CD4-positive, alpha-beta T cell (primary cell): Measurements from ENCODE around the gene CDK2AP2. TPM values are rescaled to one million over a fixed set of nuclear protein-coding genes. Genes with fewer than 3 reads are reported as not detected.

ENCODE experiments used
- ATAC-seq: fragments of 200-7000 bp; cut with Tn5 transposase; one replicate; pipeline ENCODE4 v1.10.0; 2022; ENCODE audit warnings: mild to moderate bottlenecking; ENCODE audit not compliant: poor library complexity
- CTCF ChIA-PET: fragments of 350-600 bp; sonication (Branson Sonifier 250); formaldehyde crosslinking; loops from one replicate; lab custom pipeline; 2021; ENCODE audit warnings: antibody characterized with exemption, inconsistent platforms; lab: Charles Lee
- POLR2A ChIA-PET: fragments of 350-600 bp; sonication (Branson Sonifier 250); formaldehyde crosslinking; loops from one replicate; lab custom pipeline; 2021; ENCODE audit warnings: antibody characterized with exemption, inconsistent platforms; lab: Charles Lee
- DNase-seq, 14 experiments: peaks; one replicate each; pipeline ENCODE4 v3.0.0-alpha.2; 2013 to 2020; ENCODE audit warnings: mixed read lengths in 2 of 14
- H3K27ac ChIP-seq, 2 donors: one replicate each; pipeline versions ENCODE4 v1.5.1 to v1.7.0; 2013; ENCODE audit warnings: low read length in 2 of 2, low read depth in 1 of 2, mild to moderate bottlenecking in 1 of 2
- H3K27me3 ChIP-seq, 2 experiments: 1 replicate in 1 of 2; 2 replicates in 1 of 2; pipeline versions ENCODE4 v1.6.1 to v1.7.0; 2013; ENCODE audit warnings: low read length in 2 of 2, control low read depth in 1 of 2, mild to moderate bottlenecking in 1 of 2, moderate library complexity in 1 of 2; ENCODE audit not compliant: insufficient read depth in 2 of 2, control insufficient read depth in 1 of 2
- H3K36me3 ChIP-seq: one replicate; pipeline ENCODE4 v1.6.1; 2013; ENCODE audit warnings: low read length, control low read depth; ENCODE audit not compliant: insufficient read depth
- H3K4me1 ChIP-seq: one replicate; pipeline ENCODE4 v1.6.1; 2013; ENCODE audit warnings: low read length, control low read depth; ENCODE audit not compliant: insufficient read depth
- H3K4me3 ChIP-seq: one replicate; pipeline ENCODE4 v1.5.1; 2013; ENCODE audit warnings: mild to moderate bottlenecking, low read length, moderate library complexity
- H3K9me3 ChIP-seq, 2 experiments: 1 replicate in 1 of 2; 2 replicates in 1 of 2; pipeline versions ENCODE4 v1.6.1 to v1.7.0; 2013; ENCODE audit warnings: low read length in 2 of 2, mild to moderate bottlenecking in 2 of 2, control low read depth in 1 of 2, moderate library complexity in 1 of 2; ENCODE audit not compliant: control insufficient read depth in 1 of 2, insufficient read depth in 1 of 2
- H3K27ac Mint-ChIP-seq: one replicate; pipeline ENCODE4 v1.8.0; 2020; ENCODE audit warnings: mixed read lengths
- H3K27me3 Mint-ChIP-seq: one replicate; pipeline ENCODE4 v1.8.0; 2021; ENCODE audit warnings: mixed read lengths
- H3K36me3 Mint-ChIP-seq: one replicate; pipeline ENCODE4 v1.8.0; 2021; ENCODE audit warnings: low read depth, mixed read lengths
- H3K4me1 Mint-ChIP-seq: one replicate; pipeline ENCODE4 v1.8.0; 2021; ENCODE audit warnings: low read depth, mixed read lengths
- H3K4me3 Mint-ChIP-seq: one replicate; pipeline ENCODE4 v1.8.0; 2020; ENCODE audit warnings: mild to moderate bottlenecking, mixed read lengths
- H3K9me3 Mint-ChIP-seq: one replicate; pipeline ENCODE4 v1.8.0; 2020; ENCODE audit warnings: mixed read lengths
- intact Hi-C, 2 experiments: fragments of 100-400 bp; cut with DNase I in 1 of 2; cut with micrococcal nuclease in 1 of 2; formaldehyde crosslinking; loops; one replicate each; pipeline versions ENCODE4 v1.15.1 to v1.9.0; 2023 to 2025; cut with DNase I, micrococcal nuclease
- total RNA-seq, 174 experiments: library from RNA in 2 of 174; stranded (reverse) in 2 of 174; gene quantifications; one replicate each; pipeline ENCODE4 v1.2.3 and lab custom pipeline; 2021 to 2026
- TF ChIP-seq, protein P1 (sequence below): fragments of 200-600 bp; IDR thresholded peaks from one replicate; pipeline ENCODE4 v1.8.0; 2022; ENCODE audit warnings: antibody characterized with exemption, mild to moderate bottlenecking

Gene CDK2AP2
- total RNA-seq, 2 experiments from 2014 or later: 19.5 to 22.0 TPM

DNA sequence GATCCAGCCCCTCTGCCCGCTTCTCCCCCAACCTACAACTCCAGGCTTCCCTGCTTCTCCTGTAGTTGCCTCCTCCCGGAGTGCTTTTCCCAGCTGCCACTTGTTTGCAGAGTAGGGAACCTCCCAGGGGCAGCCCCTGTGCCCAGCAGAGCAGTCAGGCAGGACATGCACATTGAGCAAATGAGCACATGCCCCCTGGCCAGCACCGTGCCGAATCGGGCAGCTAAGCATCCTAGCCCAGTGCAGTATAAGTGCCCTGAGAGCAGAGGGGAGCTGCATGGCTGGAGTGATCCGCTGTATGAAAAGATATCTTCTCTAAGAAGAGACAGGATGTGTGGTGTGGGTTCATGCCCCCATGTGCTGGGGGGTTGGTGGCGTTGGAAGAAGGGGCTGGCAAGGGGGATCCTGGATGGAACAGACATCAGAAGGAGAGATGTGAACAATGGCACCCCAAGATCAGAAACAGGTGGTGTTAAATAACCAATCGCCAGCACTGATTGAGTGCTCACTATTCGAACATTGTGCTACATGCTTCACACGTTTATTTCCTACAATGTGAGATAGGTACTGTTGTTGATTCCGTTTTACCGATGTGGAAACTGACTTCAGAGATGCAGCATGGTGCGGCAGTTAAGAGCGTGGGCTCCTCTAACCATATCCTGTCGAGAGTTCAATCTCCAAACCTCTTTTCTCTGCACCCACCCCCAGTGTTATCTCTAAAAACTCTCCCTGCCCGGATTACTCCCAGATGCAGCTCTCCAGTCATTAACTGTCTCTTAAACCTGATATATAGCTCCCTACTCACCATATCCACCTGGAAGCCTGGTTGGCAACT is 23.9 kb downstream of the CDK2AP2 start:
- H3K4me3 Mint-ChIP-seq: peak overlapping the region; percentile 91

DNA sequence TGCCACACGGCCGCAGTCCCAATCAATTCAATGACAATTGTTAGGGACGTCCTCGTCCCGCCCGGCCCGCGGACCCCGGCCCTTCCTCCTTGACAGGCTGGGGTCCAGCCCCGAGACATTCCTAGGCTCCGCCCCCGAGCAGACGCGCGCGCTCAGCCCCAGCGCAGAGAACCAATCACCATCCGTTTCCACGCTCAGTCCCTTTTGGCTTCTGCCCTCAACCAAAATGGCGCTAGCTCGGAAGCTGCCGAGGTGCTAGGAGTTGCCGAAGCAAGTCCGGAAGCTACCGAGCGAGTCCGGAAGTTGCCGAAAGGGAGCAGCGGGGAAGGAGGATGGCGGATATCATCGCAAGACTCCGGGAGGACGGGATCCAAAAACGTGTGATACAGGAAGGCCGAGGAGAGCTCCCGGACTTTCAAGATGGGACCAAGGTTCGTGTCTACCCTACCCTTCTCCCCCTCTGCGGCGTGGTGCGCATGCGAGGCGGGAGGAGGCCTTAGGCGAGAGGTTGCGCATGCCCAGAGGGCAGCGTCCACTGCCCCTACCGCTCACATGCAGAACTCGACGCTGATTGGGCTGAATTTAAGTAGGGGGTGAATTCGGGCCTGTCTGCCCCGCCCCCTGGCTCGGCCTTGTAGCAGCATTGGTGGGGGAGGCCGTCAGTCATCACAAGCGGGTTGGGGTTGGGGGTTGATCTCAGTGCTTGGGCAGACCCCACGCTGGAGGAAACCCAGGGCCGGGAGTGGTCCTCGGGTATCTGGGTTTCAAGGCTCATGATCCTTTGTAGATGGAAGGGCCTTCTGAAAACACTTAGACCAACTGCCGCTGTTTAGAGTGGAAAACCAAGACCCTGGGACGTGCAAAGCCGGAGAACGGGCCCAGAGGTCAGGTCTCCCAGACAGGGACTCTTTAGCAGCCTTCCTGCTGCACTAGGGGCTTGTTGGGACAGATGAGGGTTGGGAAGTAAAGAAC is 24.8 kb downstream of the CDK2AP2 start, which contains the start of gene AIP:
Gene AIP (plus strand): TSS at position 200 of the 972 bp plus-strand sequence. CDS start 133 bp downstream, at position 333.
- ChIA-PET POLR2A (interaction anchor here (0.6 to 5.5 kb wide), 32 partner anchors 8 to 243 kb away, joined by 3 to 110 read pairs (median 6); partner anchors contain the start of genes ANKRD13D, CLCF1, PITPNM1 and POLD4), CTCF (interaction anchor here (0.7 to 1.9 kb wide), 5 partner anchors 15 to 94 kb away, joined by 3 to 8 read pairs (median 5); partner anchors contain the start of genes PPP1CA and TMEM134)
- Mint-ChIP-seq H3K4me3 (peak within 1 kb of the TSS; percentile 91), H3K27ac (peak within 1 kb of the TSS; percentile 95), H3K4me1 (peaks cover 56% of the 10 kb centered on the region), H3K9me3 (no peaks in the 10 kb centered on the region), H3K27me3 (no peaks in the 10 kb centered on the region), H3K36me3 (peaks cover 43% of the 10 kb centered on the region)
- DNase-seq: peak; percentile 94 to 99 (median 97)
- intact Hi-C loops: loop anchor here (1.0 to 10.0 kb wide), 5 partner anchors 14 to 198 kb away; partner anchors contain the start of genes ANKRD13D (in 1 of the 2), CARNS1 (in 1 of the 2) and TMEM134 (in 1 of the 2)
- Histone ChIP-seq H3K4me3 (peak within 1 kb of the TSS; percentile 80), H3K36me3 (peaks cover 16% of the 10 kb centered on the region), H3K4me1 (peaks cover 63% of the 10 kb centered on the region), H3K27me3 (no peaks in the 10 kb centered on the region), H3K27ac (peak within 1 kb of the TSS; percentile 90), H3K9me3 (no peaks in the 10 kb centered on the region)
- TF ChIP-seq, protein P1, sequence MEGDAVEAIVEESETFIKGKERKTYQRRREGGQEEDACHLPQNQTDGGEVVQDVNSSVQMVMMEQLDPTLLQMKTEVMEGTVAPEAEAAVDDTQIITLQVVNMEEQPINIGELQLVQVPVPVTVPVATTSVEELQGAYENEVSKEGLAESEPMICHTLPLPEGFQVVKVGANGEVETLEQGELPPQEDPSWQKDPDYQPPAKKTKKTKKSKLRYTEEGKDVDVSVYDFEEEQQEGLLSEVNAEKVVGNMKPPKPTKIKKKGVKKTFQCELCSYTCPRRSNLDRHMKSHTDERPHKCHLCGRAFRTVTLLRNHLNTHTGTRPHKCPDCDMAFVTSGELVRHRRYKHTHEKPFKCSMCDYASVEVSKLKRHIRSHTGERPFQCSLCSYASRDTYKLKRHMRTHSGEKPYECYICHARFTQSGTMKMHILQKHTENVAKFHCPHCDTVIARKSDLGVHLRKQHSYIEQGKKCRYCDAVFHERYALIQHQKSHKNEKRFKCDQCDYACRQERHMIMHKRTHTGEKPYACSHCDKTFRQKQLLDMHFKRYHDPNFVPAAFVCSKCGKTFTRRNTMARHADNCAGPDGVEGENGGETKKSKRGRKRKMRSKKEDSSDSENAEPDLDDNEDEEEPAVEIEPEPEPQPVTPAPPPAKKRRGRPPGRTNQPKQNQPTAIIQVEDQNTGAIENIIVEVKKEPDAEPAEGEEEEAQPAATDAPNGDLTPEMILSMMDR: peak; percentile 37
- peak; percentile 77 for ATAC-seq

More for the DNA sequence above, 23.9 kb downstream of the CDK2AP2 start:
- peak in 8 of 14 experiments; percentile 34 to 90 (median 57) for DNase-seq
- CTCF ChIA-PET: interaction anchor here (0.9 to 1.9 kb wide), 4 partner anchors 15 to 95 kb away, joined by 3 to 8 read pairs (median 3); partner anchors contain the start of genes PITPNM1, PPP1CA and TMEM134
- TF ChIP-seq, protein P1: no peak
- Histone ChIP-seq H3K27ac (peak overlapping the region; percentile 90), H3K36me3 (peaks cover 22% of the 10 kb centered on the region), H3K4me1 (peaks cover 72% of the 10 kb centered on the region), H3K4me3 (peak overlapping the region; percentile 80), H3K27me3 (no peaks in the 10 kb centered on the region), H3K9me3 (no peaks in the 10 kb centered on the region)
- intact Hi-C loops: loop anchor here (1.0 to 10.0 kb wide), 6 partner anchors 15 to 199 kb away; partner anchors contain the start of genes ANKRD13D (in 1 of the 2), CARNS1 (in 1 of the 2), PTPRCAP (in 1 of the 2) and TMEM134 (in 1 of the 2)
- Mint-ChIP-seq H3K27ac (peak overlapping the region; percentile 95), H3K36me3 (peaks cover 52% of the 10 kb centered on the region), H3K4me1 (peaks cover 64% of the 10 kb centered on the region), H3K27me3 (no peaks in the 10 kb centered on the region), H3K9me3 (no peaks in the 10 kb centered on the region)
- POLR2A ChIA-PET: interaction anchor here (0.6 to 5.5 kb wide), 26 partner anchors 9 to 213 kb away, joined by 3 to 110 read pairs (median 7); partner anchors contain the start of genes PITPNM1, POLD4, PPP1CA and PTPRCAP
- peak; percentile 52 for ATAC-seq
